ENCODE results near the gene NPBWR2.

The NPBWR2 gene

GRCh38 chr20:64116541-64117431 is 9.4 kb upstream of the NPBWR2 start:
- TF ChIP-seq POLR2A (IDR thresholded peaks at IDR 0.05; ENCODE audit: low read length), result no peak
- no peak for TF ChIP-seq GATA1 (IDR thresholded peaks at IDR 0.05; ENCODE audit: low read depth, low read length)
- DNase-seq, result no peak

GRCh38 chr20:64116016-64116415 is 8.7 kb upstream of the NPBWR2 start:
- DNase-seq, result no peak
- TF ChIP-seq POLR2A (IDR thresholded peaks at IDR 0.05; ENCODE audit: low read length) (no peak), GATA1 (IDR thresholded peaks at IDR 0.05; ENCODE audit: low read depth, low read length) (no peak)

- no peak for TF ChIP-seq POLR2A (IDR thresholded peaks at IDR 0.05; ENCODE audit: low read length)
- TF ChIP-seq GATA1 (IDR thresholded peaks at IDR 0.05; ENCODE audit: low read depth, low read length), result no peak
- no peak for DNase-seq
Observed at GRCh38 chr20:64115171-64115911, 8.0 kb upstream of the NPBWR2 start.

GRCh38 chr20:64114356-64114971 is 7.1 kb upstream of the NPBWR2 start:
- TF ChIP-seq POLR2A (IDR thresholded peaks at IDR 0.05; ENCODE audit: low read length) (no peak), GATA1 (IDR thresholded peaks at IDR 0.05; ENCODE audit: low read depth, low read length) (no peak)

GRCh38 chr20:64113796-64114355 is 6.5 kb upstream of the NPBWR2 start:
- no peak for DNase-seq
- TF ChIP-seq GATA1 (IDR thresholded peaks at IDR 0.05; ENCODE audit: low read depth, low read length), result no peak
- no peak for TF ChIP-seq POLR2A (IDR thresholded peaks at IDR 0.05; ENCODE audit: low read length)

More at GRCh38 chr20:64114356-64114971, 7.1 kb upstream of the NPBWR2 start:
- no peak for DNase-seq

GRCh38 chr20:64113444-64113775 is 6.0 kb upstream of the NPBWR2 start:
- no peak for DNase-seq

GRCh38 chr20:64112691-64113443 is 5.5 kb upstream of the NPBWR2 start:
- no peak for DNase-seq
- no peak for TF ChIP-seq GATA1 (IDR thresholded peaks at IDR 0.05; ENCODE audit: low read depth, low read length)
- TF ChIP-seq POLR2A (IDR thresholded peaks at IDR 0.05; ENCODE audit: low read length), result no peak

More at GRCh38 chr20:64113444-64113775, 6.0 kb upstream of the NPBWR2 start:
- no peak for TF ChIP-seq GATA1 (IDR thresholded peaks at IDR 0.05; ENCODE audit: low read depth, low read length)
- TF ChIP-seq POLR2A (IDR thresholded peaks at IDR 0.05; ENCODE audit: low read length), result no peak

GRCh38 chr20:64111841-64112641 is 4.7 kb upstream of the NPBWR2 start:
- no peak for TF ChIP-seq GATA1 (IDR thresholded peaks at IDR 0.05; ENCODE audit: low read depth, low read length)
- no peak for DNase-seq

GRCh38 chr20:64110411-64111068 is 3.2 kb upstream of the NPBWR2 start:
- no peak for TF ChIP-seq GATA1 (IDR thresholded peaks at IDR 0.05; ENCODE audit: low read depth, low read length)
- TF ChIP-seq POLR2A (IDR thresholded peaks at IDR 0.05; ENCODE audit: low read length), result no peak
- no peak for DNase-seq

- DNase-seq, result no peak
- TF ChIP-seq GATA1 (IDR thresholded peaks at IDR 0.05; ENCODE audit: low read depth, low read length), result no peak
- TF ChIP-seq POLR2A (IDR thresholded peaks at IDR 0.05; ENCODE audit: low read length), result no peak
Observed at GRCh38 chr20:64109831-64110391, 2.5 kb upstream of the NPBWR2 start.

- DNase-seq, result no peak
- no peak for TF ChIP-seq POLR2A (IDR thresholded peaks at IDR 0.05; ENCODE audit: low read length)
- no peak for TF ChIP-seq GATA1 (IDR thresholded peaks at IDR 0.05; ENCODE audit: low read depth, low read length)
Observed at GRCh38 chr20:64108731-64109681, 1.6 kb upstream of the NPBWR2 start.
